Endothelial cell of umbilical vein (primary cell): Measurements from ENCODE around the gene KRTAP10-12. TPM values are rescaled to one million over a fixed set of nuclear protein-coding genes. Genes with fewer than 3 reads are reported as not detected.

Experiments
- BruUV-seq: library from RNA; stranded (reverse); fragments of 400-500 nt; replicated peaks from 2 replicates; lab custom pipeline; 2021; lab: Mats Ljungman, UMichigan
- CTCF ChIA-PET: fragments of 300-600, 350-600 bp; sonication (Branson Sonifier 250); formaldehyde crosslinking; loops from one replicate; lab custom pipeline; 2021; ENCODE audit warnings: antibody characterized with exemption, inconsistent platforms; lab: Charles Lee
- POLR2A ChIA-PET: fragments of 300-600, 350-600 bp; sonication (Branson Sonifier 250); formaldehyde crosslinking; loops from one replicate; lab custom pipeline; 2021; ENCODE audit warnings: antibody characterized with exemption, inconsistent platforms; lab: Charles Lee
- DNase-seq: peaks from one replicate; pipeline ENCODE4 v3.0.0-alpha.2; 2011; ENCODE audit warnings: low read depth, low spot score
- FAIRE-seq: peaks from 2 replicates; lab custom pipeline; 2011; peaks lifted over from hg19 to GRCh38; lab: Jason Lieb, UNC
- H2AFZ ChIP-seq: 2 replicates; pipeline ENCODE4 v1.6.0; 2012; ENCODE audit warnings: low read depth, low read length, control low read depth, inconsistent platforms
- H3K27ac ChIP-seq: 2 replicates; pipeline ENCODE4 v1.5.1; 2011; ENCODE audit warnings: low read depth, mild to moderate bottlenecking, control low read depth, low read length, moderate library complexity; ENCODE audit not compliant: insufficient read depth
- H3K27me3 ChIP-seq, 2 experiments: 2 replicates each; pipeline versions ENCODE4 v1.6.0 to v1.6.1; 2011; ENCODE audit warnings: low read length in 2 of 2, mixed read lengths in 1 of 2; ENCODE audit not compliant: control insufficient read depth in 2 of 2, insufficient read depth in 2 of 2
- H3K36me3 ChIP-seq, 2 experiments: 2 replicates in 1 of 2; 3 replicates in 1 of 2; pipeline ENCODE4 v1.5.1; 2011; ENCODE audit warnings: low read length in 2 of 2, mild to moderate bottlenecking in 1 of 2, moderate library complexity in 1 of 2; ENCODE audit not compliant: control insufficient read depth in 2 of 2, insufficient read depth in 2 of 2; ENCODE audit errors: extremely low read depth in 1 of 2
- H3K4me1 ChIP-seq: 3 replicates; pipeline ENCODE4 v1.5.1; 2011; ENCODE audit warnings: mild to moderate bottlenecking, low read length; ENCODE audit not compliant: control insufficient read depth, insufficient read depth; ENCODE audit errors: extremely low read depth
- H3K4me2 ChIP-seq: 2 replicates; pipeline ENCODE4 v1.6.1; 2011; ENCODE audit warnings: low read length, control low read depth, mixed read lengths; ENCODE audit not compliant: insufficient read depth
- H3K4me3 ChIP-seq, 3 experiments: fragments of 200-600 bp in 1 of 3; sonication (generic), shearing (Covaris generic) in 1 of 3; replicated peaks in 1 of 3; 2 replicates each; pipeline ENCODE4 v1.5.1; 2011 to 2016; ENCODE audit warnings: control low read depth in 3 of 3, low read length in 3 of 3, mild to moderate bottlenecking in 2 of 3, inconsistent platforms in 1 of 3, low read depth in 1 of 3, moderate library complexity in 1 of 3; ENCODE audit not compliant: insufficient read depth in 1 of 3
- H3K79me2 ChIP-seq: 2 replicates; pipeline ENCODE4 v1.6.0; 2012; ENCODE audit warnings: low read length, inconsistent platforms; ENCODE audit not compliant: control insufficient read depth, insufficient read depth
- H3K9ac ChIP-seq: replicated peaks from 2 replicates; pipeline ENCODE3; 2011; ENCODE audit warnings: low read length, control low read depth; ENCODE audit not compliant: insufficient read depth; ENCODE audit errors: extremely low read depth
- H3K9me1 ChIP-seq: replicated peaks from 3 replicates; pipeline ENCODE4 v1.6.0; 2011; ENCODE audit warnings: mild to moderate bottlenecking, low read length; ENCODE audit not compliant: control insufficient read depth, insufficient read depth; ENCODE audit errors: extremely low read depth
- H3K9me3 ChIP-seq: replicated peaks from 2 replicates; pipeline ENCODE4 v1.5.1; 2012; ENCODE audit warnings: low read length, inconsistent platforms; ENCODE audit not compliant: control insufficient read depth, insufficient read depth
- H4K20me1 ChIP-seq: replicated peaks from 2 replicates; pipeline ENCODE3; 2011; ENCODE audit warnings: mild to moderate bottlenecking, low read length; ENCODE audit not compliant: control insufficient read depth, insufficient read depth; ENCODE audit errors: extremely low read depth
- EZH2 ChIP-seq: IDR thresholded peaks from 2 replicates; pipeline ENCODE4 v1.6.1; 2012; ENCODE audit warnings: borderline replicate concordance, low read depth, mild to moderate bottlenecking, moderate library complexity, low read length, inconsistent platforms; ENCODE audit not compliant: severe bottlenecking
- FOS ChIP-seq: IDR thresholded peaks from 2 replicates; pipeline ENCODE4 v1.6.1; 2011; ENCODE audit warnings: mild to moderate bottlenecking, low read length, moderate library complexity, borderline replicate concordance; ENCODE audit not compliant: insufficient read depth
- GATA2 ChIP-seq: IDR thresholded peaks from 2 replicates; pipeline ENCODE4 v1.7.0; 2011; ENCODE audit warnings: low read depth, mild to moderate bottlenecking, moderate library complexity, mixed read lengths, low read length; ENCODE audit not compliant: insufficient read length, insufficient read depth
- JUN ChIP-seq: IDR thresholded peaks from 2 replicates; pipeline ENCODE4 v1.6.1; 2011; ENCODE audit warnings: borderline replicate concordance, low read depth; ENCODE audit not compliant: insufficient read length, insufficient read depth
- MYC ChIP-seq: IDR thresholded peaks from one replicate; pipeline ENCODE4 v1.6.1; 2011; ENCODE audit warnings: mild to moderate bottlenecking, low read depth, low read length
- POLR2A ChIP-seq: IDR thresholded peaks from 2 replicates; pipeline ENCODE4 v1.6.1; 2012; ENCODE audit warnings: low read depth, mild to moderate bottlenecking, control low read depth, low read length
- POLR2AphosphoS5 ChIP-seq: IDR thresholded peaks from 2 replicates; pipeline ENCODE4 v1.6.1; 2012; ENCODE audit warnings: low read depth, mild to moderate bottlenecking, control low read depth, low read length, moderate library complexity; ENCODE audit not compliant: insufficient read depth
- dilution Hi-C: fragments of 300-500 bp; cut with MboI; formaldehyde crosslinking; loops from one replicate; pipeline ENCODE4 v1.15.0; 2019; ENCODE audit warnings: low sequenced_read_pairs; ENCODE audit not compliant: extremely low pct_ligation_motif_present
- intact Hi-C: fragments of 100-400 bp; cut with micrococcal nuclease; formaldehyde crosslinking; loops from one replicate; pipeline ENCODE4 v1.10.0; 2022
- polyA plus RNA-seq, 4 experiments: library from polyadenylated mRNA; depleted of rRNA in 3 of 4; stranded (reverse) in 3 of 4; unstranded in 1 of 4; fragments of >200 nt; gene quantifications; 2 replicates each; pipeline versions ENCODE4 v1.2.1 to v1.2.3, GENCODE V29; 2011 to 2012; ENCODE audit warnings: missing spikeins in 1 of 4
- total RNA-seq: library from RNA; stranded (reverse); gene quantifications from 2 replicates; pipeline ENCODE4 v1.2.3, GENCODE V29; 2021
- TF ChIP-seq, protein P1 (sequence below): IDR thresholded peaks from 2 replicates; pipeline ENCODE4 v1.6.1; 2011; ENCODE audit not compliant: insufficient read depth, insufficient read length
- TF ChIP-seq, protein P2 (sequence below), 2 donors: IDR thresholded peaks; 1 replicate in 1 of 2; 2 replicates in 1 of 2; pipeline ENCODE4 v1.5.1; 2011; ENCODE audit warnings: low read length in 2 of 2, mild to moderate bottlenecking in 2 of 2, moderate library complexity in 2 of 2, control low read depth in 1 of 2, inconsistent platforms in 1 of 2, low read depth in 1 of 2; ENCODE audit not compliant: insufficient read depth in 1 of 2; ENCODE audit errors: extremely low read depth in 1 of 2

The KRTAP10-12 gene
- total and polyA plus RNA-seq, 2 donors (not counting 3 experiments of a cell fraction or from before 2014, with no cell fraction given), result not detected

DNA sequence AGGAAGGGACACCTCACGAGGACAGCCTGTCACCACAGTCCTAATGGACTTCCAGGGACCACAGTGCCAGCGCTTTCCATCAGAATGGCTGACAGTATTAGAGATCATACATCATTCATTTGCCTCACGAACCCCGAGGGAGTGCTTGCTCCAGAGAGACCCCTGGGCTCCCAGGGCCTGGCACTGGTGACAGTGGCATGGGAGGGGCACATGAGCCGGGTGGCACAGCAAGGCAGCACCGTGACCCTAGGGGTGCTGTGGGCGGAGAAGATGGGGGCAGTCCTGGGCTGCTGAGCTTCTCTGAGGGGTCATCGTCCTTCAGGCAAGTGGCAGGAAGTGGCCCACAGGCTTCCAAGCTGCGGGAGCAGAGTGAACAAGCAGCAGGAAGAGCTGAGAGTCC, 30.8 kb downstream of the KRTAP10-12 start:
- CTCF ChIA-PET, result no interaction called here
- BruUV-seq, result no TSS peak
- dilution Hi-C loops, result no loop called here

DNA sequence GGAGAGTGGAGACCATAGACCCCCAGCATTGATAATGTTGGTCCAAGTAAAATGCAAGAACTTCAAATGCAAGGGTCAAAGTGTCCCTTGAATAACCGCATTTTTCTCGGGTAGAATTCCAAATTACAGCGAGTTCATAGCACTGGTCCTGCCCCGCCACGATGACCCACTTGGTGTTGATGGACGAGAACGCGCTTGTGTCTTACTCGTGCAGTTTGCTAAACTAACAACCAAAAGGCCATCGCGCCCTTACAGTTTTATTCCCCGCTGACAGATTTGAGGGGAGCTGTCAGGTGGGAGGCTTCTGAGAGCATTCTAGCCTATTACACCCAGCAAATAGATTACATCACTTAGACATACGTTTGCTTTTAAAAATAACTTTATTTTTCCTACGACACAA, 31.7 kb downstream of the KRTAP10-12 start:
- Histone ChIP-seq H3K9me1 (no peaks in the 10 kb centered on the region), H3K4me2 (no peak overlapping the region), H4K20me1 (no peaks in the 10 kb centered on the region), H3K27me3 (peaks cover 14 to 19% of the 10 kb centered on the region in 2 experiments), H3K36me3 (no peaks in the 10 kb centered on the region), H3K9me3 (no peaks in the 10 kb centered on the region), H3K27ac (no peak overlapping the region), H2AFZ (no peak overlapping the region), H3K4me1 (no peaks in the 10 kb centered on the region), H3K79me2 (no peaks in the 10 kb centered on the region), H3K9ac (no peak overlapping the region), H3K4me3 (no peak overlapping the region)
- no peak for FAIRE-seq
- ChIA-PET POLR2A (no interaction called here), CTCF (no interaction called here)
- dilution Hi-C loops, result no loop called here
- DNase-seq, result no peak
- BruUV-seq, result no TSS peak
- intact Hi-C loops, result no loop called here
- TF ChIP-seq GATA2 (no peak), POLR2A (no peak), EZH2 (no peak), JUN (no peak), POLR2AphosphoS5 (no peak), MYC (no peak), FOS (no peak)
- TF ChIP-seq, protein P1, sequence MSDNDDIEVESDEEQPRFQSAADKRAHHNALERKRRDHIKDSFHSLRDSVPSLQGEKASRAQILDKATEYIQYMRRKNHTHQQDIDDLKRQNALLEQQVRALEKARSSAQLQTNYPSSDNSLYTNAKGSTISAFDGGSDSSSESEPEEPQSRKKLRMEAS, result no peak
- TF ChIP-seq, protein P2, sequence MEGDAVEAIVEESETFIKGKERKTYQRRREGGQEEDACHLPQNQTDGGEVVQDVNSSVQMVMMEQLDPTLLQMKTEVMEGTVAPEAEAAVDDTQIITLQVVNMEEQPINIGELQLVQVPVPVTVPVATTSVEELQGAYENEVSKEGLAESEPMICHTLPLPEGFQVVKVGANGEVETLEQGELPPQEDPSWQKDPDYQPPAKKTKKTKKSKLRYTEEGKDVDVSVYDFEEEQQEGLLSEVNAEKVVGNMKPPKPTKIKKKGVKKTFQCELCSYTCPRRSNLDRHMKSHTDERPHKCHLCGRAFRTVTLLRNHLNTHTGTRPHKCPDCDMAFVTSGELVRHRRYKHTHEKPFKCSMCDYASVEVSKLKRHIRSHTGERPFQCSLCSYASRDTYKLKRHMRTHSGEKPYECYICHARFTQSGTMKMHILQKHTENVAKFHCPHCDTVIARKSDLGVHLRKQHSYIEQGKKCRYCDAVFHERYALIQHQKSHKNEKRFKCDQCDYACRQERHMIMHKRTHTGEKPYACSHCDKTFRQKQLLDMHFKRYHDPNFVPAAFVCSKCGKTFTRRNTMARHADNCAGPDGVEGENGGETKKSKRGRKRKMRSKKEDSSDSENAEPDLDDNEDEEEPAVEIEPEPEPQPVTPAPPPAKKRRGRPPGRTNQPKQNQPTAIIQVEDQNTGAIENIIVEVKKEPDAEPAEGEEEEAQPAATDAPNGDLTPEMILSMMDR (IDR thresholded peaks at IDR 0.05; ENCODE audit: extremely low read depth in 1 of 2, insufficient read depth in 1 of 2, low read depth in 1 of 2, low read length in 2 of 2), result no peak

More for the DNA sequence above, 30.8 kb downstream of the KRTAP10-12 start:
- H3K79me2 ChIP-seq, result no peaks in the 10 kb centered on the region
- DNase-seq (no peak), FAIRE-seq (no peak)
- no peaks in the 10 kb centered on the region for H4K20me1 ChIP-seq
- H3K4me2 ChIP-seq, result no peak overlapping the region
- no peaks in the 10 kb centered on the region for H3K9me3 ChIP-seq
- no peaks in the 10 kb centered on the region for H3K9me1 ChIP-seq
- TF ChIP-seq POLR2A (no peak), EZH2 (no peak), POLR2AphosphoS5 (no peak)
- TF ChIP-seq, protein P1, result no peak
- H3K27me3 ChIP-seq, result peaks cover 21 to 28% of the 10 kb centered on the region in 2 experiments
- H3K4me3 ChIP-seq, result no peak overlapping the region
- H2AFZ ChIP-seq, result no peak overlapping the region
- H3K36me3 ChIP-seq, result no peaks in the 10 kb centered on the region
- intact Hi-C loops, result no loop called here
- H3K9ac ChIP-seq, result no peak overlapping the region
- H3K27ac ChIP-seq, result no peak overlapping the region
- POLR2A ChIA-PET, result no interaction called here
- no peaks in the 10 kb centered on the region for H3K4me1 ChIP-seq
